Urinary bladder (tissue), 4 donors: ENCODE data around the gene NPLOC4. TPM values are rescaled to one million over a fixed set of nuclear protein-coding genes. Genes with fewer than 3 reads are reported as not detected.

Experiments
- DNase-seq: peaks from one replicate; pipeline ENCODE4 v3.0.0-alpha.2; 2015; ENCODE audit errors: extremely low spot score
- H3K27ac ChIP-seq: one replicate; pipeline ENCODE4 v1.5.1; 2013; ENCODE audit warnings: low read depth, mild to moderate bottlenecking, moderate library complexity
- H3K36me3 ChIP-seq: one replicate; pipeline ENCODE4 v1.6.1; 2013; ENCODE audit warnings: mild to moderate bottlenecking, moderate library complexity; ENCODE audit not compliant: insufficient read depth
- H3K4me1 ChIP-seq: one replicate; pipeline ENCODE4 v1.6.1; 2013; ENCODE audit warnings: mild to moderate bottlenecking, moderate library complexity; ENCODE audit not compliant: insufficient read depth
- H3K4me3 ChIP-seq: one replicate; pipeline ENCODE4 v1.5.1; 2013; ENCODE audit warnings: low read depth, low read length
- WGBS: extraction: QIAGEN DNeasy Blood & Tissue Kit; methylation state at CpG from one replicate; pipeline ENCODE4 v1.1.7; 2013; 5-methylcytosine and 5-hydroxymethylcytosine counted together
- polyA plus RNA-seq: library from polyadenylated mRNA; stranded (reverse); fragments of 200-250 nt; gene quantifications from one replicate; pipeline ENCODE4 v1.2.3, GENCODE V29; 2013
- total RNA-seq: library from RNA; depleted of rRNA; stranded (reverse); fragments of >200 nt; gene quantifications from one replicate; pipeline ENCODE4 v1.2.3, GENCODE V29; 2014
- donor health status: healthy with polysubstance abuse.
- donor health status: healthy.

Gene NPLOC4
- total and polyA plus RNA-seq, 2 donors: 36.5 to 45.3 TPM

DNA sequence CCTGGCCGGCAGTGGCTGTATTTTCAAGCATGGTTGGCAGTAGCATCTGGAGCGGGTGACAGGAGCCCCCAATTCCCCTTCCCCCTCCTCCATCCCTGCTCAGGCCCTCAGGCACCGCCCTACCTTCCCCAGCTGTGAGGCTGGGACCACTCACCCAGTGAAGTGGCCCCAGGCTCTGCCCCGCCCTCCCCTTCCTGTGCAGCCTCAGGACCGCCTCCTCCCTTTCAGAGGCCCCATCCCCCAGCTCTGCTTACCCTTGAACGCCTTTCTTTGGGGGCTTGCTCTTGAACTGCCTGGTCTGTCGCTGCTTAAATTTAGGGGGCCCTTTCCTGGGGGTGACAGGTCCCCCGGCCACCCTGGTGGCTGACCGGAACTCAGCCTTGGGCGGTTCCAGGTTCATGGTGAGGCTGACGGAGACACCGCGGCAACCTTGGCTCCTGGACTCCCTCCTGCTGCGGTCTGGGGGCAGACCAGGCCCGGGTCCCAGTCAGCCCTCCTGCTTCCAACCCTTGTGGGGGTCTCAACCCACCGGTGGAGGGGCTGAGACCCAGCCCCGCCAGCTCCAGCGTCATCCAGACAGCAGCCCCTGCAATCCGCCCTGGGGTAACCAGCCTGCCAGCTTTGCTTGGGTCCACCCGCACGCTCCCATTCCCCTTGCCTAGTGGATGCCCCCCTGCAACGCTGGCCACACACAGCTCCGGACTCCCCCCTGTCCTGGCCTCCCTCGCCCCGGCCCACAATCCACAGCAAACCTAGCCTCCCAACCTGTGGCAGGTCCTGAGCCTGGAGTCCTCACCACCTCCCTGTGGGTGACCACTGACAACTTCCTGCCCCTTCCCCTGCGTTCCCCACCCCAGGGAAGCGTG, 16.2 kb upstream of the NPLOC4 start:
- H3K4me1 ChIP-seq: no peaks in the 10 kb centered on the region
- no peaks in the 10 kb centered on the region for H3K36me3 ChIP-seq
- no peak for DNase-seq
- H3K4me3 ChIP-seq: no peak overlapping the region
- no peak overlapping the region for H3K27ac ChIP-seq
- 27% methylated on average over 27 of the region's 27 CpGs for WGBS

DNA sequence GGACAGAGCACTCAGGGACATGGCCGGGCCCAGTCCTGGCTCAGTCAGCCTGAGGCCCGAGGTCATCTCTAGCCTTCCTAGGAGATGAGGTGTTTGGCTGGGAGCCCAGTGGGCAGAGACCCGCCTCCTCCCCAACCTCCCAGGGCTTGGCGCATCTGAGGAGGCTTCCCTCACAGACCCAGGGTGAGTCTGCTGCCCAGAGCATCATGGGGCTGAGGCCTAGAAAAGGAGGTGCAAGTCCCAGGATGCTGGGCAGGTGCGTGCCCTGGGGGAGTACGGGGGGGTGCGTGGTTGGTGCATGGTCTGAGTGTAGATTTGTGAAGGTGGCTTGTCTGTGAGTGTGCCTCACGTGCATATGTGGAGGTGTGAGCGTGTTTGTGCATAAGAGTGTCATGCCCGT, 14.8 kb upstream of the NPLOC4 start:
- 72% methylated on average over 10 of the region's 10 CpGs for WGBS
- Histone ChIP-seq H3K36me3 (no peaks in the 10 kb centered on the region), H3K27ac (no peak overlapping the region), H3K4me1 (no peaks in the 10 kb centered on the region), H3K4me3 (no peak overlapping the region)
- DNase-seq: no peak

DNA sequence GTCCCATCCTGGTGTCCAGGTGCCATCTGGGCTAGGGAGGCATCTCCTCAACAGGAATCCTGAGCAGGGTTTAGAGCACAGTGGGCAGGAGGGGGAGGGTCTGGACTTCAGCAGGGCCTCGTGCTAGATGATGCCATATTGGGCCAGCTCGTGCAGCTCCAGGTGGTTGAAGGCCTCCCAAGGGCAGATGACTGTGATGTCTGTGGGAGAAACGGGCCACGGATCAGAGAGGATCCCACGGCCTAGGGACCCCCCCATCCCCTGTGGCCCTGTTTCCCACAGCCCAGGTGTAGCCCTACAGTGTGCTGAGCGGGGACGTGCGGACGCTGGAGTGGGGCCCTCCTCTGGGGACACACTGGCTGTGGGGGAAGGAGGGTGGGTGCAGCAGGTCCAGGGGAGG, 14.0 kb upstream of the NPLOC4 start:
- no peaks in the 10 kb centered on the region for H3K4me1 ChIP-seq
- no peak overlapping the region for H3K27ac ChIP-seq
- DNase-seq: no peak
- WGBS: 68% methylated on average over 9 of the region's 9 CpGs
- no peaks in the 10 kb centered on the region for H3K36me3 ChIP-seq
- no peak overlapping the region for H3K4me3 ChIP-seq

DNA sequence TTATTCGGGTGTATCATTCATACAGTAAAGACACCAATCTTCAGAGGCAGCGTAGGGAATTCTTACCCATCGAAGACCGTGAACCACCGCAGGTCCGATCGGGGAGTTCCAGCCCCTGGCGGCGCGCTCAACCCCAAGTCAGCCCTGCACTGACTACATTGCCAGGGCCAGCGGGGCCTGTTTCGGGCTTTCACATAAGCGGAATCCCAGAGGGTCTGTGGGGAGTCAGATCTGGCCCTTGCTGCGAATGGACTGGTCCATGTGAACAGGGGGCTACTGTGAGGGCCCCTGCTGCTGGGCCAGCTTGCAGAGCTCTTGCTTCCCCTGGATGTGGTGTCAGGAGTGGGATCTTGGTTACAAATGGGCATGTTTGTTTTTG, 11.8 kb upstream of the NPLOC4 start:
- H3K27ac ChIP-seq: no peak overlapping the region
- no peak for DNase-seq
- no peaks in the 10 kb centered on the region for H3K36me3 ChIP-seq
- no peaks in the 10 kb centered on the region for H3K4me1 ChIP-seq
- WGBS: 57% methylated on average over 14 of the region's 14 CpGs
- H3K4me3 ChIP-seq: no peak overlapping the region

DNA sequence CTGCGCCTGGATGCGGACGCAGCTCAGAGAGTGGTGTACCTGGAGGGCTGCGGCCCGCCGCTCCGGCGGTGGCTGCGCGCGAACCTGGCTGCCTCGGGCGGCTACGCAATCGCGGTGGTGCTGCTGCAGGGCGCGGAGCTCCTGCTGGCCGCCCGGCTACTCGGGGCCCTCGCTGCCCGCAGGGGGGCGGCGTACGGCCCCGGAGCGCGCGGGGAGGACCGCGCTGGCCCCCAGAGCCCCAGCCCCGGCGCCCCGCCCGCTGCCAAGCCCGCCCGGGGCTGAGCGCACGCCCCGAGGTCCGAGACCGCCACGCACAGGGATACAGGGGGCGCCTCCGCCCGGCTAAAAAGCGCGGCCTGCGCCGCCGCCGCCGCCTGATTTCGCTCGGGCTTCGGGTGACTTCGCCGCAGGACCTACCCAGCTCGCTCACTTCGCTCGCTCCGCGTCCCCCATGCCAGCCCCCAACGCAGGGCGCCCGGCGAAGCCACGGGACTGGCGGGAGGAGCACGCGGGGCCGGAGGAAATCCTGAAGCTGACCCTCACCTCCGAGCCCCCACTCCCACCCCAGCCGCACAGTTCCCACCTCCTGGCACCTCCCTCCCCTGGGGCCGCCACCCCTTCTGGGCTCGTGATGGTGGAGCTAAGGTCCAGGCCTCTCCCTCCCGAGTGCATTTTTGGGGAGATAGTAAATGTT, 11.2 kb upstream of the NPLOC4 start:
- no peak overlapping the region for H3K27ac ChIP-seq
- H3K4me3 ChIP-seq: no peak overlapping the region
- H3K36me3 ChIP-seq: no peaks in the 10 kb centered on the region
- 5% methylated on average over 78 of the region's 78 CpGs for WGBS
- H3K4me1 ChIP-seq: no peaks in the 10 kb centered on the region
- DNase-seq: no peak

DNA sequence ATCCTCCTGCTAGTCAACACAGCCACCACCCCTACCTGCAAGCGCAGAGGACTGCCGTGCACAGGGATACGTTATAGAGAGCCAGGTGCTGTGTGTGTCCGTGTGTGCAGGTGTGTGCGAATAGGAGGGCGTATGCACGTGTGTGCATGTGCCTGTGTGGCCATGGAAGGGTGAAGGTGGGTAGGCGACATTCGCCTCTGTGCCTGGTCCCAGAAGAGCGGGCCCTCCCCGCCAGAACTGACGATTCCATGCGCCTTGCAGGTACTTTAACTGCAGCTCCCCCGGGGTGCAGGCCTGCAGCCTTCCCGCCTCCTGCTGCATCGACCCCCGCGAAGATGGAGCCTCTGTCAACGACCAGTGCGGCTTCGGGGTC, 10.7 kb upstream of the NPLOC4 start:
- no peak for DNase-seq
- 29% methylated on average over 21 of the region's 21 CpGs for WGBS
- Histone ChIP-seq H3K27ac (no peak overlapping the region), H3K36me3 (no peaks in the 10 kb centered on the region), H3K4me3 (no peak overlapping the region), H3K4me1 (no peaks in the 10 kb centered on the region)

DNA sequence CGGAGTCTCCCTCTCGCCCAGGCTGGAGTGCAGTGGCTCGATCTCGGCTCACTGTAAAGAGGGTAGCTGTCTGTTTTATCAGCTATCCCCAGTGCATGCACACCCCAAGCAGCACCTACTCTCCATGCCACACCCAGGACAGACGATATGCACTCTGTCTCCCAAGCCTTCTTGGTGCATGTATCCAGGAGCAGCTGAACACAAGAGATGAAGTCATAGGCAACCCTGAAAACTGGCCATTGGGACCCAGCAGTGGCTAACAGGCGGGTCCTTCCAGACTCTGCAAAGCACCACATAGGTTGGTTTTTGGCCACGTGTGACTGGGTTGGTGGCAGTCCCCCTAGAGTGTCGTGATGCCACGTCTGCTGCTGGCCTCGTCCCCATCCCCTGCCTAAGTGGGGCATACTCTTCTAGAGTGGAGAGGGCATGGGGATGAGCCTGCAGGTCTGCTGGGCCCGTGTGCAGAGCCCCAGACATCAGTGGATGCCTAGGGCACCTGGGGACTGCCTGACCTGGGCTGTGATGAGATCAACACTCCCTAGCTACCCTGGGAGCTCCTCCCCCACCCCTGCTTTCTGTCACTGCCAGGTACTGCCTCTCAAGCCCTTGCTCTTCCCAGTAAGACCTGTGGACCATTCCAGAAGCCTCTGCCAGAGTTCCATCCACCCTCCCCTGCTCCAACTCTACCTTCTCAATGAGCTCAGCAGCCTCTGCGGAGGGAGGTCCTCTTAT, 10.1 kb upstream of the NPLOC4 start:
- WGBS: 71% methylated on average over 12 of the region's 12 CpGs
- DNase-seq: no peak
- no peak overlapping the region for H3K27ac ChIP-seq
- no peaks in the 10 kb centered on the region for H3K4me1 ChIP-seq
- H3K4me3 ChIP-seq: no peak overlapping the region
- H3K36me3 ChIP-seq: no peaks in the 10 kb centered on the region

DNA sequence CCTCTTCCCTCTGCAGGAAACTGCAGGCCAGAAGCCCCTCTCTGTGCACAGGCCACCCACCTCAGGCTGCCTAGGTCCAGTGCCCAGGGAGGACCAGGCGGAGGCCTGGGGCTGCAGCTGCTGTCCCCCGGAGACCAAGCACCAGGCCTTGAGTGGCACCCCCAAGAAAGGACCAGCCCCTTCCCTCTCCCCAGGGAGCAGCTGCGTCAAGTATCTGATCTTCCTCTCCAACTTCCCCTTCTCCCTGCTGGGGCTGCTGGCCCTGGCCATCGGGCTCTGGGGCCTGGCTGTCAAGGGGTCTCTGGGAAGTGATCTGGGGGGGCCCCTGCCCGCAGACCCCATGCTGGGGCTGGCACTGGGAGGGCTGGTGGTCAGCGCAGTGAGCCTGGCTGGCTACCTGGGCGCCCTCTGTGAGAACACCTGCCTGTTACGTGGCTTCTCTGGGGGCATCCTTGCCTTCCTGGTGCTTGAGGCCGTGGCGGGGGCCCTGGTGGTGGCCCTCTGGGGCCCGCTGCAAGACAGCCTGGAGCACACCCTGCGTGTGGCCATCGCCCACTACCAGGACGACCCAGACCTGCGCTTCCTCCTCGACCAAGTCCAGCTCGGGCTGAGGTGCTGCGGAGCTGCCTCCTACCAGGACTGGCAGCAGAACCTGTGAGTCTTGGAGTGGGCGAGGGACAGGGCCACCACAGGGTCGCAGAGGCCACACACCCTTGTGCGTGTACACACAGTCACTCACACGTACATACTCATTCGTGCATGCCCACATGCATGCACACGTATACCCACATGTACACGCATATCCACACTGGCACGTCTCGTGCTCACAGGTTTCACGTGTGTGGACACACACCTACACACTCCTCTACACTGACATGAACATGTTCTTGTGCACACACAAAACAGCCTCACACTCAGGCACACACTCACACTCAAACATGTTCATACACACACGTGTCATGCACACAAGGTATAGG, 8.4 kb upstream of the NPLOC4 start:
- WGBS: 86% methylated on average over 29 of the region's 29 CpGs
- Histone ChIP-seq H3K36me3 (no peaks in the 10 kb centered on the region), H3K4me1 (no peaks in the 10 kb centered on the region), H3K27ac (no peak overlapping the region), H3K4me3 (no peak overlapping the region)
- no peak for DNase-seq

DNA sequence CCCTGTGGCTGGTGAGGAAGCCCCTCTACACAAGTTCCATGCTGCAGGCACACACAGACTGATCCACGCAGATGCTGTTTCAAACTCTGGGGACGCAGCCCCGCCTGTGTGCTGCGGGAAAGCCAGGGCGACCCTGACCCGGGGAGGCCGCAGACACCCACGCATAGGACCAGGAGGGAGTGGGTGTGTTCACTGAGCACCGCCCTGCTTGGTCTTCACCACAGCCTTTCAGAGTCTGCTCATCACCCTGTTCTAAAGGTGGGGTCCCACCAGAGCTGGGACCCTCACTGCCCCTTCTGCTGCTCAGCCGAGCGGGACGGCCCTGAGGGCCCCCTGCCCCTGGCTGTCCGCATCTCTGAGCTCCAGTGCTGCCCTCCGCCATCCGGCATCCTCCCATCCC, 7.6 kb upstream of the NPLOC4 start:
- no peaks in the 10 kb centered on the region for H3K4me1 ChIP-seq
- H3K27ac ChIP-seq: no peak overlapping the region
- H3K4me3 ChIP-seq: no peak overlapping the region
- no peak for DNase-seq
- 90% methylated on average over 15 of the region's 15 CpGs for WGBS
- no peaks in the 10 kb centered on the region for H3K36me3 ChIP-seq

DNA sequence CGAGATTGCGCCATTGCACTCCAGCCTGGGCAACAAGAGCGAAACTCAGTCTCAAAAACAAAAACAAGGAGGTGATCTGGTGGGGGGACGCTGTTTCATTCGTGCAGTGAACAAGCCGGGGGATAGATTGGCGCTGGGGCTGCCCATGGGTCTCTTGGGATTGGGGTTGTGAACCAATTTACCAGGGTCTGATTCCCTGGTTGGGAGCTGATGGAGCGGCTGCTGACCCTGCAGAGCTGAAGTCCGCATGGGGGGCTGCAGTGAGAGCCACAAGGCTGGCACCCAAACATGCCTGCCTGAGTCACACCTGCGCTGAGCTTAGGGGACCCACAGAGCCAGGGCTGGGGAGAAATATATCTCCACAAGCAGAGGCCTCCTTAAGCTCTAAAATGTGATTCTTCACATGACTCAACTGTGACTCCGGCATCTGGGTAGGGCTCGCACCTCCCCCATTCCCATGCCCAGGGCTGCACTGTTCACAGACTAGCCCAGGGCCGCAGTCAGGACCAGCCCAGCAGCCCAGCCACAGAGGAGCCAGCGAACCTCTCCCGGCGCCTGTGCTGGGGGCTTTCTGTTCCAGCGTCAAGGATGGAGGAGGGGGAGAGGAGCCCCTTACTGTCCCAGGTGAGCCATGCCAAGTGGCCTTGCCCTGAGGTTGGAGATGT, 5.0 kb upstream of the NPLOC4 start:
- no peak for DNase-seq
- 88% methylated on average over 17 of the region's 17 CpGs for WGBS
- Histone ChIP-seq H3K4me3 (no peak overlapping the region), H3K36me3 (no peaks in the 10 kb centered on the region), H3K4me1 (no peaks in the 10 kb centered on the region), H3K27ac (no peak overlapping the region)

DNA sequence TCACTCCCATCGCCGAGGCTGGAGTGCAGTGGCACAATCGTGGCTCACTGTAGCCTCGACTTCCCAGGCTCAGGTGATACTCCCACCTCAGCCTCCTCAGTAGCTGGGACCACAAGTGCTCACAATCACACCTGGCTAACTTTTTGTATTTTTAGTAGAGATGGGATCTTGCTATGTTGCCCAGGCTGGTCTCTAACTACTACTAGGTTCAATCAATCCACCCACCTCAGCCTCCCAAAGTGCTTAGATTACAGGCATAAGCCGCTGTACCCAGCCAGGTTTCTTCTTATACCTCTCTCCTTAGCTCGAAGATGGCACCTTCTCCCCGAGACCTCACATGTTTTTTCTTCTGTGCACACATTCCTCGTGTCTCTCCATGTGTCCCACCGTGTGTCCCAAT, 3.1 kb upstream of the NPLOC4 start:
- 92% methylated on average over 9 of the region's 9 CpGs for WGBS
- Histone ChIP-seq H3K36me3 (no peaks in the 10 kb centered on the region), H3K4me1 (no peaks in the 10 kb centered on the region), H3K27ac (no peak overlapping the region), H3K4me3 (no peak overlapping the region)
- no peak for DNase-seq

DNA sequence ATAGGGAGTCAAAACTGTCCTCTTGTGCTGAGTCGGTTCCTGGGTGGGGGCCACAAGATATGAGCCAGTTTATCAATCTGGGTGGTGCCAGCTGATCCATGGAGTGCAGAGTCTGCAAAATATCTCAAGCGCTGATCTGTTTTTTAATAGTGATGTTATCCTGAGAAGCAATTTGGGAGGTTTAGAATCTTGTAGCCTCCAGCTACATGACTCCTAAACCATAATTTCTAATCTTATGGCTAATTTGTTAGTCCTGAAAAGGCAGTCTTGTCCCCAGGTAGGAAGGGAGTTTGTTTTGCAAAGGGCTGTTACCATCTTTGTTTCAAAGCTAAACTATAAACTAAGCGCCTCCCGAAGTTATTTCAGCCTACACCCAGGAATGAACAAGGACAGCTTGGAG, 1.8 kb upstream of the NPLOC4 start:
- Histone ChIP-seq H3K4me1 (no peaks in the 10 kb centered on the region), H3K36me3 (no peaks in the 10 kb centered on the region), H3K27ac (no peak overlapping the region), H3K4me3 (no peak overlapping the region)
- no peak for DNase-seq
- WGBS: 71% methylated on average over 4 of the region's 4 CpGs
